Gastroesophageal sphincter (tissue), 3 donors: Measurements from ENCODE around the gene PTPN20.

Experiments used
- POLR2A ChIP-seq, 2 donors: fragments of 450-650 bp; IDR thresholded peaks; one replicate each; pipeline ENCODE4 v1.6.1; 2017; ENCODE audit warnings: antibody characterized with exemption in 2 of 2, mild to moderate bottlenecking in 2 of 2, moderate library complexity in 1 of 2
- POLR2AphosphoS5 ChIP-seq: sonication (generic); formaldehyde crosslinking; IDR thresholded peaks from one replicate; pipeline ENCODE4 v1.6.1; 2017; ENCODE audit warnings: antibody characterized with exemption
- TF ChIP-seq, protein P1 (sequence below), 4 experiments: fragments of 200-600 bp in 2 of 4; fragments of 450-650 bp in 2 of 4; sonication (generic) in 1 of 4; IDR thresholded peaks; one replicate each; pipeline ENCODE4 v1.5.1; 2017 to 2019; ENCODE audit warnings: antibody characterized with exemption in 4 of 4, mild to moderate bottlenecking in 2 of 4, moderate library complexity in 2 of 4

DNA sequence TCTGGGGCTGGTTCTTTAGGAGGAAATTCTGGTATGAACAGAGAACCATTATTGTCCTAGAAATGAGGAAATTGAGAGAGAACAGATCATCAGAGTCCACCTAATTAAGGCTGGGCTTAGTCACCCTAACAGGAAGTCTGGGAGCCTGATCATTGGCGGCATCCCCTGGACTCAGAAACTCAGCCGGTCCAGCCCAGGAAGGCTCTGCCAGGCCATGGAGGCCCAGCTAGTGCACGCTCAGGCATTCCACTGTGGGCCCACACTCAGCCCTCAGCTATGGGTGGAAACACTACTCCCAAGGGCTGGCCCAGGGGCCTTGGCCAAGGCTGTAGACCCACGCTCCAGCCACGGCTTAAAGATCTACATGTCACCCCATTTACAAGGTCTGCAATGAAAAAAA is 109.2 kb downstream of the PTPN20 start:
- TF ChIP-seq POLR2A (IDR thresholded peaks at IDR 0.05), result no peak
- no peak for TF ChIP-seq POLR2AphosphoS5
- TF ChIP-seq, protein P1, sequence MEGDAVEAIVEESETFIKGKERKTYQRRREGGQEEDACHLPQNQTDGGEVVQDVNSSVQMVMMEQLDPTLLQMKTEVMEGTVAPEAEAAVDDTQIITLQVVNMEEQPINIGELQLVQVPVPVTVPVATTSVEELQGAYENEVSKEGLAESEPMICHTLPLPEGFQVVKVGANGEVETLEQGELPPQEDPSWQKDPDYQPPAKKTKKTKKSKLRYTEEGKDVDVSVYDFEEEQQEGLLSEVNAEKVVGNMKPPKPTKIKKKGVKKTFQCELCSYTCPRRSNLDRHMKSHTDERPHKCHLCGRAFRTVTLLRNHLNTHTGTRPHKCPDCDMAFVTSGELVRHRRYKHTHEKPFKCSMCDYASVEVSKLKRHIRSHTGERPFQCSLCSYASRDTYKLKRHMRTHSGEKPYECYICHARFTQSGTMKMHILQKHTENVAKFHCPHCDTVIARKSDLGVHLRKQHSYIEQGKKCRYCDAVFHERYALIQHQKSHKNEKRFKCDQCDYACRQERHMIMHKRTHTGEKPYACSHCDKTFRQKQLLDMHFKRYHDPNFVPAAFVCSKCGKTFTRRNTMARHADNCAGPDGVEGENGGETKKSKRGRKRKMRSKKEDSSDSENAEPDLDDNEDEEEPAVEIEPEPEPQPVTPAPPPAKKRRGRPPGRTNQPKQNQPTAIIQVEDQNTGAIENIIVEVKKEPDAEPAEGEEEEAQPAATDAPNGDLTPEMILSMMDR (IDR thresholded peaks at IDR 0.05), result no peak
